Karpas-422 (cell line): ENCODE measurements around the gene EVI5. TPM values are rescaled to one million over a fixed set of nuclear protein-coding genes. Genes with fewer than 3 reads are reported as not detected.

Experiments
- DNase-seq: peaks from one replicate; pipeline ENCODE4 v3.0.0-alpha.2; 2015
- H2AFZ ChIP-seq: fragments of 200-600 bp; sonication (generic); 2 replicates; pipeline ENCODE4 v1.6.1; 2014; ENCODE audit warnings: antibody characterized with exemption, low read length, mixed read lengths
- H3K27ac ChIP-seq: fragments of 200-600 bp; sonication (generic); 2 replicates; pipeline ENCODE4 v1.5.1; 2014; ENCODE audit warnings: mild to moderate bottlenecking, low read length, moderate library complexity
- H3K27me3 ChIP-seq: fragments of 200-600 bp; sonication (generic); 2 replicates; pipeline ENCODE4 v1.6.1; 2014; ENCODE audit warnings: low read length, mixed read lengths
- H3K36me3 ChIP-seq: fragments of 200-600 bp; sonication (generic); 2 replicates; pipeline ENCODE4 v1.6.1; 2014; ENCODE audit warnings: low read length, mixed read lengths; ENCODE audit not compliant: insufficient read depth
- H3K4me1 ChIP-seq: fragments of 200-600 bp; sonication (generic); 2 replicates; pipeline ENCODE4 v1.6.1; 2014; ENCODE audit warnings: mild to moderate bottlenecking, low read length, mixed read lengths
- H3K4me2 ChIP-seq: fragments of 200-600 bp; sonication (generic); 2 replicates; pipeline ENCODE4 v1.6.1; 2014; ENCODE audit warnings: low read length, low read depth, mild to moderate bottlenecking; ENCODE audit not compliant: poor library complexity, severe bottlenecking
- H3K4me3 ChIP-seq: fragments of 200-600 bp; sonication (generic); 2 replicates; pipeline ENCODE4 v1.5.1; 2014; ENCODE audit warnings: mild to moderate bottlenecking, antibody characterized with exemption, low read length, mixed read lengths
- H3K79me2 ChIP-seq: fragments of 200-600 bp; sonication (generic); 2 replicates; pipeline ENCODE4 v1.6.1; 2014; ENCODE audit warnings: mild to moderate bottlenecking, low read length, mixed read lengths
- H3K9ac ChIP-seq: fragments of 200-600 bp; sonication (generic); 2 replicates; pipeline ENCODE4 v1.6.0; 2014; ENCODE audit warnings: low read length
- H3K9me2 ChIP-seq: fragments of 200-600 bp; sonication (generic), shearing (Covaris generic); replicated peaks from 2 replicates; pipeline ENCODE4 v1.6.0; 2014; ENCODE audit warnings: mild to moderate bottlenecking, low read length, moderate library complexity; ENCODE audit not compliant: insufficient read depth
- H3K9me3 ChIP-seq: fragments of 300-700, 200-600 bp; sonication (generic); 2 replicates; pipeline ENCODE4 v1.6.1; 2014; ENCODE audit warnings: low read length, mixed read lengths
- H4K20me1 ChIP-seq: fragments of 200-600 bp; sonication (generic); 2 replicates; pipeline ENCODE4 v1.6.1; 2014; ENCODE audit warnings: mild to moderate bottlenecking, antibody characterized with exemption, low read length, low read depth; ENCODE audit not compliant: insufficient read depth
- total RNA-seq: library from RNA; depleted of rRNA; stranded (reverse); fragments of >200 nt; shearing (Covaris generic); gene quantifications from 2 replicates; pipeline ENCODE4 v1.2.3, GENCODE V29; 2014; ENCODE audit warnings: low replicate concordance

EVI5 gene
- total RNA-seq, 1 experiment from 2014 or later = 11.4 TPM

- Histone ChIP-seq H3K36me3 (no peaks in the 10 kb centered on the region), H3K9me3 (no peaks in the 10 kb centered on the region), H3K9me2 (no peaks in the 10 kb centered on the region), H3K27ac (no peak overlapping the region), H4K20me1 (no peaks in the 10 kb centered on the region), H3K4me3 (no peak overlapping the region), H3K4me1 (peaks cover 5% of the 10 kb centered on the region), H3K4me2 (no peak overlapping the region), H3K9ac (no peak overlapping the region), H2AFZ (no peak overlapping the region), H3K79me2 (no peaks in the 10 kb centered on the region), H3K27me3 (no peaks in the 10 kb centered on the region)
- no peak for DNase-seq
Observed at GRCh38 chr1:92503043-92503925, 281.6 kb downstream of the EVI5 start.

- no peaks in the 10 kb centered on the region for H3K9me3 ChIP-seq
- no peak overlapping the region; the same call in 1 of the 2 replicates for H2AFZ ChIP-seq
- no peak overlapping the region for H3K9ac ChIP-seq
- no peaks in the 10 kb centered on the region for H3K9me2 ChIP-seq
- H3K36me3 ChIP-seq = no peaks in the 10 kb centered on the region
- no peaks in the 10 kb centered on the region for H3K79me2 ChIP-seq
- no peak overlapping the region for H3K4me2 ChIP-seq
- no peak overlapping the region for H3K4me3 ChIP-seq
- H3K27ac ChIP-seq = no peak overlapping the region
- no peaks in the 10 kb centered on the region for H3K27me3 ChIP-seq
- H3K4me1 ChIP-seq = peaks cover 5% of the 10 kb centered on the region
- DNase-seq = no peak
- no peaks in the 10 kb centered on the region for H4K20me1 ChIP-seq
Observed at GRCh38 chr1:92502247-92502646, 282.7 kb downstream of the EVI5 start.

- Histone ChIP-seq H3K9ac (no peak overlapping the region), H3K4me2 (no peak overlapping the region), H3K79me2 (no peaks in the 10 kb centered on the region), H3K4me3 (no peak overlapping the region), H3K9me3 (no peaks in the 10 kb centered on the region), H2AFZ (no peak overlapping the region), H4K20me1 (no peaks in the 10 kb centered on the region), H3K27me3 (no peaks in the 10 kb centered on the region), H3K27ac (no peak overlapping the region), H3K4me1 (peaks cover 5% of the 10 kb centered on the region), H3K36me3 (no peaks in the 10 kb centered on the region), H3K9me2 (no peaks in the 10 kb centered on the region)
- no peak for DNase-seq
Observed at GRCh38 chr1:92500552-92500951, 284.4 kb downstream of the EVI5 start.

GRCh38 chr1:92495392-92496063 is 289.4 kb downstream of the EVI5 start:
- Histone ChIP-seq H3K9me3 (no peaks in the 10 kb centered on the region), H2AFZ (no peak overlapping the region), H4K20me1 (no peaks in the 10 kb centered on the region), H3K27me3 (no peaks in the 10 kb centered on the region), H3K4me3 (no peak overlapping the region), H3K79me2 (no peaks in the 10 kb centered on the region), H3K9me2 (no peaks in the 10 kb centered on the region), H3K27ac (no peak overlapping the region), H3K9ac (no peak overlapping the region), H3K4me2 (no peak overlapping the region), H3K36me3 (no peaks in the 10 kb centered on the region), H3K4me1 (peaks cover 12% of the 10 kb centered on the region)
- peak; percentile 26 for DNase-seq

GRCh38 chr1:92494485-92495141 is 290.3 kb downstream of the EVI5 start:
- Histone ChIP-seq H3K27me3 (no peaks in the 10 kb centered on the region), H3K79me2 (no peaks in the 10 kb centered on the region), H3K9me3 (no peaks in the 10 kb centered on the region), H4K20me1 (no peaks in the 10 kb centered on the region), H3K27ac (no peak overlapping the region), H3K9me2 (no peaks in the 10 kb centered on the region), H2AFZ (no peak overlapping the region), H3K4me3 (no peak overlapping the region), H3K9ac (no peak overlapping the region), H3K4me2 (no peak overlapping the region), H3K36me3 (no peaks in the 10 kb centered on the region), H3K4me1 (peaks cover 14% of the 10 kb centered on the region)
- peak; percentile 34 for DNase-seq

- peaks cover 15% of the 10 kb centered on the region for H3K4me1 ChIP-seq
Observed at GRCh38 chr1:92493139-92493538, 291.8 kb downstream of the EVI5 start.

GRCh38 chr1:92488832-92489231 is 296.1 kb downstream of the EVI5 start:
- Histone ChIP-seq H3K9ac (no peak overlapping the region), H3K4me1 (peaks cover 28% of the 10 kb centered on the region), H3K9me3 (no peaks in the 10 kb centered on the region), H3K4me3 (no peak overlapping the region), H3K27ac (no peak overlapping the region), H3K27me3 (no peaks in the 10 kb centered on the region), H4K20me1 (no peaks in the 10 kb centered on the region), H3K4me2 (no peak overlapping the region), H2AFZ (no peak overlapping the region), H3K79me2 (no peaks in the 10 kb centered on the region), H3K36me3 (no peaks in the 10 kb centered on the region), H3K9me2 (no peaks in the 10 kb centered on the region)
- DNase-seq = no peak

More at GRCh38 chr1:92493139-92493538, 291.8 kb downstream of the EVI5 start:
- Histone ChIP-seq H3K4me2 (no peak overlapping the region), H3K9ac (no peak overlapping the region), H4K20me1 (no peaks in the 10 kb centered on the region), H3K79me2 (no peaks in the 10 kb centered on the region), H3K4me3 (no peak overlapping the region), H3K9me2 (no peaks in the 10 kb centered on the region), H3K36me3 (no peaks in the 10 kb centered on the region), H2AFZ (no peak overlapping the region), H3K27ac (no peak overlapping the region), H3K9me3 (no peaks in the 10 kb centered on the region), H3K27me3 (no peaks in the 10 kb centered on the region)
- DNase-seq = no peak

GRCh38 chr1:92488416-92488815 is 296.5 kb downstream of the EVI5 start:
- Histone ChIP-seq H3K9me2 (no peaks in the 10 kb centered on the region), H3K27ac (no peak overlapping the region), H3K9me3 (no peaks in the 10 kb centered on the region), H3K4me2 (no peak overlapping the region), H3K9ac (no peak overlapping the region), H3K4me3 (no peak overlapping the region), H3K79me2 (peaks cover 3% of the 10 kb centered on the region; the same call in 1 of the 2 replicates), H3K4me1 (peaks cover 29% of the 10 kb centered on the region), H3K27me3 (no peaks in the 10 kb centered on the region), H4K20me1 (no peaks in the 10 kb centered on the region), H3K36me3 (no peaks in the 10 kb centered on the region), H2AFZ (no peak overlapping the region)
- DNase-seq = peak; percentile 35
